ENCODE data around the gene IFNA1.

Gene IFNA1

DNA sequence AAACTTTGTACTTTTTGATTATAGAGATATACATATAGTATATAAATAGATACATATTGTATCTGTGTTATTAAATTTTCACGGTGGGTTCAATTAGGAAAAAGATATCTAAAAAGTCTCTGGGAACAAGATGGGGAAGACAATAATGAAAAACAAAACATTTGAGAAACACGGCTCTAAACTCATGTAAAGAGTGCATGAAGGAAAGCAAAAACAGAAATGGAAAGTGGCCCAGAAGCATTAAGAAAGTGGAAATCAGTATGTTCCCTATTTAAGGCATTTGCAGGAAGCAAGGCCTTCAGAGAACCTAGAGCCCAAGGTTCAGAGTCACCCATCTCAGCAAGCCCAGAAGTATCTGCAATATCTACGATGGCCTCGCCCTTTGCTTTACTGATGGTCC lies at the start of gene IFNA1:
TSS of gene IFNA1 (plus strand) at position 301 of the 400 bp plus-strand sequence. CDS start at position 370, 69 bp downstream.
- DNase-seq (ENCODE audit: low read depth) = no peak
- no peak within 1 kb of the TSS for H3K4me3 ChIP-seq (ENCODE audit: low read depth, low read length)

DNA sequence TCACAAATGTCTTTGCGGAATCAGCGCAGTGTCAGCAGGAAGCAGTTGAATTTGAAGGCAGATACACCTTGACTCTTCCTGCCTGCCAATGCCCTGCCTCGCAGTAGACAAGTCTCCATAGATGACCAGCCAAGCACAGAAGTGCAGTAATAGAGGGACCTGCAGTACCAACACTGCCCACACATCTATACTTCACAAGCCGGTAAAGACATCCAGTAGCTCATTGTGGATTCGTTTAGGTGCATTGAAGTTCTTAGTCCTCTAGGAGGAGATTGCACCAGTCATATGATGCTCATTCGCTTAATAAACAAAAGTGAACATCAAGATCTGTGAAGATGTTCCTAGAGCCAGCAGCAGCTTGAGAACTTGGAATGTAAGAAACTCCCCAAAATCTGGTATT lies 48.0 kb upstream of the IFNA1 start:
- DNase-seq (ENCODE audit: low read depth) = no peak

DNA sequence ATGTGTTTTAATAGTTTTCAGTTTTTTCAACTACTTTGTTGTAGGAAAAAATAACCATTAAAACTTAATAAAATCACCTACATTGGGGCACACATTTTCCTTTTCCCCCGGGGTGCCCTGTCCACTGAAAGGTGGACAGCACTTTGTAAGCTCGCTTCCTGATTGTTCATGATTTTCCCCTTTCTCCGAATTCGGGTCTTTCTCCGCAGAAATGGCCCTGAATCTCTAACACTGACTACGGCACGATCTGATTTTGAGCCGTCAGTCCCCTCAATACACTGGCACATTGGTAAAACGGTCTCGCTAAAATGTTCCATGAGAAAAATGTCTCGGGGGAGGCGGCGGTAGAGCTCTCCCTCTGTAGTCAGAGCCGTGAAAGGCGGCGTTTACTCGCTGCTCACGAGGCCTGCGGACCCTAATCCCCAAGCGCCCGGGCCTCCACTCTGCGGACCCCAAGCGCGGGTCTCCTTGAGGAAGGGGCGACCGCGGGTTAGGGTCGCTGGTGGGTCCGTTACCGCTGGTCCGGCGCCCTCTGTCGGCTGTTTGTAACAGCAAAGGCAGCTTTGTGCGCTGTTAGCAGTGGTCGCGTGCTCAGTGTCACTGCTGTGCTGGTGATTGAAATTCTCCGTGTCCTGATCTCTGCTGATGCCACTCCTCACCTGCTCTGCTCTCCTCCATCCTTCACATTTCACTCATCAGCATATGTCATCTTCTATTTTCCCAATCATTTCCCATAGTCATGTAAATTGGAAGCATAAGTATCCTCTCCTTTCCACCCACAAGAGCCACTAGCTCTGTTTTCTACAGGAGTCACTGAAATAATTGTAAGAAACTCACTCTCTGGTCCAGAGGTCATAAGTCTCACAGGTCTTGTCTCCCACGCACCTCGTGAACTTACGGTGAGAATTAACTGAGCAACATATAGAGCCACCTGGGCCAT lies 44.2 kb upstream of the IFNA1 start:
- peak overlapping the region; percentile 54 for H3K4me3 ChIP-seq (ENCODE audit: low read depth, low read length)
- DNase-seq (ENCODE audit: low read depth) = no peak

More for the DNA sequence above, 48.0 kb upstream of the IFNA1 start:
- no peak overlapping the region for H3K4me3 ChIP-seq (ENCODE audit: low read depth, low read length)

DNA sequence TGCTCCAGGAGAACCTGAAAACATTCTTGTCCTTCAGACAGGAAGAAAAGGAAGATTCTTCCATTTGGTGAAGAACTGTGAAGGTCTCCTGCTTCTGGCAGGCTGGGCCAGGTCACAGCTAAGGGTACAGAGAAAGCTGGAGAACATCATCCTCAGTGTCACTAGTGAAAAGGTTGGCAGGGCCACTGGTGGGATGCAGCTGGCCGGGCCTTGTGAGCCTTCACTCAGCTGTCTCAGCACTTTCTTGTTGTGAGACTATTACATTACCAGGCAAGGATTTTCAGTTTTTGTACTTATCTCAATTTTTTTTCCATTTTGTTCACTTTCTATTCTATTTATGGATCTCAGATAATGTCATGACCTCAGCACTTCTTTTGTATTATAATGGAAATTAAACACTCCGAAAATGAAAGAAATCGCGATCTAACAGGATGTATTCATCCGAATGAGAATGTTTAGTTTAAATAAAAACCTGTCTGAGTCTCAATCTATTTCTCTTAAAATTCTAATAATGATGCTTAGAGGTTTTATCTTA lies 41.2 kb upstream of the IFNA1 start:
- no peak for DNase-seq (ENCODE audit: low read depth)
- no peak overlapping the region for H3K4me3 ChIP-seq (ENCODE audit: low read depth, low read length)

DNA sequence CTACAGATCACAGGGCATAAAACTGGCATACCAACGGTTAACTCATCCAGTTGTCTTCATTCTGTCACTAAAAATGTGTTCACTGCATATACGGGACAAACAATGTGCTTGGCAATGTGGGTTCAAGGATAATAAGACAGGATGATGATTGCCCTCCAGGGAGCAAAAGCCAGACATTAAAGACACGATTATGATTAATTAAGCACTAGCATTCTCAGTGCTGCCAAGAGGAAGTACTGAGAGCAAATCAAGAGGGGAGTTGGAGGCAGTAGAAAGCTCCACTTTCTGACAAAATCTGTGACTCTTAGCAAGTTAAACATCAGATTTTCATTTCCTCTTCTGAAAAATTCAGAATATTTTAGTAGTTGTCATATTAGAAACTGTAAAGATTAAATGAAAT lies 40.3 kb upstream of the IFNA1 start:
- H3K4me3 ChIP-seq (ENCODE audit: low read depth, low read length) = no peak overlapping the region
- no peak for DNase-seq (ENCODE audit: low read depth)

DNA sequence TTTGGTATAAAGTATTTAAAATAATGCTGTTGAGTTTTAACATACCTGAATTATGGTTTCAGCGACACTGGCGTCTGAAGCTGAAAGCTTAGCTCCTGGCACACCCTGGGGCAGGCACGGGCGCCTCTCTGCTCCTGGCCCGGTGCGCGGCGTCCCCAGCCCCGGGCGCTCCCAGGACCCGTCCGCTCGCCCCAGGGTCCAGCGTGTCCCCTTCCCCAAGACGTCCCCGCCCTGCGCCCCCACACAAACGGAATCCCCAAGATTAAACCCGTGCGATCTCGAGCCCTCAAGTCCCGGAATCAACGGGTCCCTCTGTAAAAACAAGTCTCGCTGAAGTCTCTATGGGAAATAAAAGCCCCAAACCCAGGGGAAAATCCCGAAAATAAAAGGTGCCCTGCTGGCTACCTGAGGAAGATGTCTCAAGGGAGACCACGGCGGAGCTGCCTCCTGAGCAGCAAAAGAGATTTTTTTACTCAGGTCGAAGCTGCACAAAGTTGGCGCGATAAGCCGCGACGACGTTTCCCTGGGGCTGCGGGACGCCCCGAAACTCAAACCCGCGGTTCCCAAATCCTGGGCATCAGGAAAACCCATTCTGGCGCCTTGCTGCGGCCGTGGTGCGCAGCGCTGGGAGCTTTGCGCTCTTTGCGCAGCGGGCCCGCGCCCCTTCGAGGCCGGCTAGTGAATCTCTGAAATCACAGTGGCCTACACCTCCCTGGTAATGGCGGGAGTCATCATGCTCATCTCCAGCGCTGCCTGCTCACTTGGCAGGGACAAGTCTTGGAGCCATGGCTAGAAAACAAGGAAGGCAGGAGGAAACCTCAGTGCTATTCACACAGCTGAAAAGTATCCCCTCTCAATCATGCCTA lies 37.6 kb upstream of the IFNA1 start:
- peak overlapping the region; percentile 44 for H3K4me3 ChIP-seq (ENCODE audit: low read depth, low read length)
- DNase-seq (ENCODE audit: low read depth) = no peak

DNA sequence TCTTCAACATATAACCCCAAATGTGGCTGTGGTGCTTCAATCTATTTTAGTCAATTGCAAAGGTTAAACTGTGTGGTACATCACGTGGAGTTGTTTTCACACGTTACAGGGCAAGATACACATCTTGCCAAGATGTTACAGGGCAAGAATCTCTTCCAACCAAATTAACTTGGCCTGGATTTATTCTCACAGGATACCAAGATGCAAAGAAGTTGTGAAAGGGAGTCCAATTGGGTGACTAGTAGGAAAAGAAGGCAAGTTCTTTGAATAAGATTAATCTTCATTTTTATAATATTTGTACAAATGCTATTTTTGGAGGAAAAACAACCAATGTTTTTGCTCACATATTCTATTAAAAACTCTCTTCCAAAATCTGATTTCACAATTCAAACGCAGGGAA lies 36.1 kb upstream of the IFNA1 start:
- no peak for DNase-seq (ENCODE audit: low read depth)
- H3K4me3 ChIP-seq (ENCODE audit: low read depth, low read length) = no peak overlapping the region

DNA sequence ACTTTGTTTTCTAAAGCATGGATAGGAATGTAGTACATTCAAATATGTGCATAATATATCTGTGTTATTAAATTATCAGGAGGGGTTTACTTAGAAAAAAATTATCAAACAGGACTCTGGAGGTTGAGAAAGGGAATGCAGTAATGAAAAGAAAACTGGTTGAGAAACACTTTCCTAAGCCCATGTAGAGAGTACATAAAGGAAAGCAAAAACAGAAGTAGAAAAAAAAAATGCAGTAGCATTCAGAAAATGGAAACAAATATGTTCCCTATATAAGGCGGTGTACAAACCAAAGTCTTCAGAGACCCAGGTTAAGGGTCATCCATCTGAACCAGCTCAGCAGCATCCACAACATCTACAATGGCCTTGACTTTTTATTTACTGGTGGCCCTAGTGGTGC lies 31.4 kb upstream of the IFNA1 start, which contains the start of gene IFNA8:
TSS of gene IFNA8 (plus strand) at position 301 of the 400 bp plus-strand sequence. CDS start at position 361, 60 bp downstream.
- DNase-seq (ENCODE audit: low read depth) = no peak

DNA sequence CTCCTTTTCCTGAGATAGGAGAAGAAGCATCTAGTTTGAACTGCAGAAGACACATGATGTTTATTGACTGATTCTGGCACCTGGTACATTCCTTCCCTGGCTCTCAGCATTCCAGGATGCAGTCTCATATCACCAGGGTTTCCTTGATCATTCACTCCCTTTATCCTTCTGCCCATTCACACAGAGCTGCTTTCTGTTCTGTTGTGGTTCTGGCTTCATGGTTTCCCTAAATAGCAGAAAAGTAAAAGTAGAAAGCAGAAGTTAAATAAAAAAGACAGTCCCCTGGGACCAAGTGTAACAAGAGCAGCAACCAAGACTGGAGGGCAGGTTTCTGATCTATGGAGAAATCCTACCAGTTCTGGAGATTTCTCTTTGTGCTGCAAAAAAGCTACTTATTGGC lies 28.1 kb upstream of the IFNA1 start:
- H3K4me3 ChIP-seq (ENCODE audit: low read depth, low read length) = no peak overlapping the region

More for the DNA sequence above, 31.4 kb upstream of the IFNA1 start, which contains the start of gene IFNA8:
- no peak within 1 kb of the TSS for H3K4me3 ChIP-seq (ENCODE audit: low read depth, low read length)

DNA sequence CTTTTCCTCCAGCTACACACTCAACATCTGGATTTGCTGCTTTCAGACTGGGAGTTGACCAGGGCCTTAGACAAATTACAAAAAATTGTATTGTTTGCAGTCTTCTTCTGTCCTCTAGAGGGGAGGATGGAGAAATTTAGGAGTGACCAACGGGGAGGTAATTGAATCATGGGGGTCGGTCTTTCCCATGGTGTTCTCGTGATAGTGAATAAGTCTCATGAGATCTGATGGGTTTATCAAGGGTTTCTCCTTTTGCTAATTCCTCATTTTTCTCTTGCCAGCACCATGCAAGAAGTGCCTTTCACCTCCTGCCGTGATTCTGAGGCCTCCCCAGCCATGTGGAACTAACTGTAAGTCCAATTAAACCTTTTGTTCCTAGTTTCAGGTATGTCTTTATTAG lies 27.1 kb upstream of the IFNA1 start:
- no peak for DNase-seq (ENCODE audit: low read depth)
- no peak overlapping the region for H3K4me3 ChIP-seq (ENCODE audit: low read depth, low read length)

More for the DNA sequence above, 28.1 kb upstream of the IFNA1 start:
- no peak for DNase-seq (ENCODE audit: low read depth)

DNA sequence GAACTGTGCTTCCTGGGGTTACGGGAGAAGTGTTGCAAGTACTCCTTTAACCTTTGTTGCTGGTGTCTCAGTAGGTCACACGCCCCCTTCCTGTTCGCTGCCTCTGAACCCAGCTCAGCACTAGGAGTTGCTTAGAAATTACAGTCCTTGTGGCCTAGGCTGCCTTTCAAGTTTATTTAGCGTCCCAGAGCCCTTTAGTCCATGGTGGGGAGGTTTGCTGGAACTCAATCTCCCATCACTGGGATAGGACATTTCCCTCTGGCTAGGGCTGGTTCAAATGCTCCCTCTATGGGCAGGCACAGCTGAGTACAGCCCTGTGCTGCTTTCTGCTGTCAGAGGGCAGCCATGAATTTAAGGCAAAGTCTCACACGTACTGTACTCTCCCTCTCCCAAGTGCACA lies 26.6 kb upstream of the IFNA1 start:
- no peak overlapping the region for H3K4me3 ChIP-seq (ENCODE audit: low read depth, low read length)
- DNase-seq (ENCODE audit: low read depth) = no peak

DNA sequence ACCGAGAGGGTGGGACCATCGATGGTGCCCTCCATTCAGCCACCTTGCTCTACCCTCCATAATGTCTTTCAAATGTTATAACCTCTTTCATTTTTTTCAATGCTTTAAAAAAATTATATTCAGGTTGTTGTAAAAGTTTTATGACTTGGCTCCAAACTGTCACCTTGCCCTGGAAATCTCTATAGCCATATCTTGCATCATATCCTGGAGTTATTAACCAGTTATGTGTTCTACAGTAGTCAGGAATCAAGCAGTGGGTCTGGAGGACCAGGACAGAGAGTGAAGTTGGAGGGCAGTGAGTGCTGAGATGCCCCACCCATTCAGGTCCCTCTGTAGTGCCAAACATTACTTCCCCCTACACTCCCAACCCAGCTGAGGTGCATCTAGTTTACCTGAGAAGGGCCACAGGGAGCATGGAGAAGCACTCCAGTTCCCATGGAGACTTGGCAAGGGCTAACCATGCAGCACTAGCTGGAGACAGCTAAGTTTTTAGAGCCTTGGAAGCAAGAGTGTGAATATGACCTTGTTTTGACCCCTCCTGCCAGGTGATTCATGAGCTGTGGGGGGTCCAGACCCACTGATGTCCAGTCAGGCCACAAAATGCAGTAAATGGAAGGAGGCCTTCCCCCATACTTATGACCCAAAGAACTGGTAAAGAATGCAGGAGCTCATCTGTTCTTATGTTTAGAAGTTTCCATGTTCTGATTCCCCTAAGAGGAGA lies 25.9 kb upstream of the IFNA1 start:
- no peak for DNase-seq (ENCODE audit: low read depth)
- H3K4me3 ChIP-seq (ENCODE audit: low read depth, low read length) = no peak overlapping the region

DNA sequence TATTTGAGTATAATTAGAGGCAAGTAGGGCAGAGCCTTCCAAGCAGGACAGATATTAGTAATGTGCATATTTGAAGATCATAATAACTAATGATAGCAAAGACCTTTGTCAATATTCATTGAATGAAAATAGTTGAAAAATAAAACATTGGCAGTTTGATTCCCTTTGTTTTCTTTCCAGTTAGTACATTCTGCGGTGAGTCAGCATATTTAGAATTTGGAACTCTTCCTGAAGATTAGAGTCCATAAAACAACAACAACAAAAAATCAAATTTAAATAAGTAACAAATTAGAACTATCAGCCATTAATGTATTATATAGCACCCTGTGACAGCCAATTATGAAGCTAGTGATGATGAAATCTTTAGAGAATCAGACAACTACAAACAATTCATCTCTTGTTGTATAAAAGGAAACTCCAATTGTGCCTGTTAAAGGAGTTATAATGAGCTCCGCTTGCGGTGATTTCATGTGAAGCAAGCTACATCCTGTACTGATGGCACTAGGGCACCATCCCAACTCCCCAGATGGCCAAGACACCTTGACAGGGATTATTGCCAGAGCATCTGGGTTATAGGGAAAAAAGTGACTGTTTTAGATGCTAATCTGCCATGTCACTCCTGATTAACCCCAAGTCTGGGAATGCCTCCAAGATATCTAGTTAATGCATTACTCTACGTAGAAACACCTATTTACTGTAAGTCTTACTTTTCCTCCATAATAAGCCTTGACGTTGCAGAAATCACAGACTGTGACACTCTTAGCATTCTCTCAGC lies 24.6 kb upstream of the IFNA1 start:
- no peak for DNase-seq (ENCODE audit: low read depth)

DNA sequence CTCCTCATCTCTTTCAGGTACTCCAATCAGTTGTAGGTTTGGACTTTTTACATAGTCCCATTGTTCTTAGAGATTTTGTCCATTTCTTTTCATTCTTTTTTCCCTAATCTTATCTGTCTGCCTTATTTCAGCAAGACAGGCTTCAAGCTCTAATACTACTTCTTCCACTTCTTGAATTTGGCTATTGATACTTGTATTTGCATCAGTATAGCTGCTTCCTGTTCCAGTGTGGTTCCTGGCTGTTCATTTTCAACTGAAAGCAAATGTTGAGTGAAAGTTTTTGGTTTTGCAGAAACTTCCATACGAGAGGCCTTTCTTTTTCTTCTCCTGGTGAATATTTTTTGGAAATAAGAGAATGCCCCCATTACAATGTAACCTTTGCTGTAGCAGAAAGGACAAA lies 12.0 kb upstream of the IFNA1 start:
- H3K4me3 ChIP-seq (ENCODE audit: low read depth, low read length) = no peak overlapping the region
- no peak for DNase-seq (ENCODE audit: low read depth)

More for the DNA sequence above, 24.6 kb upstream of the IFNA1 start:
- H3K4me3 ChIP-seq (ENCODE audit: low read depth, low read length) = no peak overlapping the region

DNA sequence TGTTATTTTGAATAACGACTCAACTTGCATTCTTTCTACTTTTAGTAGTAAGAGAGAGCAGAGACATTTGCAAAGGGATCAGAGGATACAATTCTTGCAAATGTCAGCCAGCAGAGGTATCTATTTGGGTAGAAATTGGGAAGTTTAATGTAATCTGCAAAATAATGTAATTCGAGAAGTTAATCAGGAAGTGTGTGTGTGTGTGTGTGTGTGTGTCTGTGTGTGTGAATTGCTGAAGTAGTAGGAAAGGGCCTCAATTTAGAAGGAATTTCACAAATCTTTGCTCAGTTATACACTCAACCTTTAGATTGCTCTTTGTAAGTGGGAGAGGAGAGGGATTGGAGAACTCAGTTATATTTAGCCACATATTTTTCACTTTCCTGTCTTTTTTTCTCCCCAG lies 11.0 kb upstream of the IFNA1 start:
- H3K4me3 ChIP-seq (ENCODE audit: low read depth, low read length) = no peak overlapping the region
- no peak for DNase-seq (ENCODE audit: low read depth)

DNA sequence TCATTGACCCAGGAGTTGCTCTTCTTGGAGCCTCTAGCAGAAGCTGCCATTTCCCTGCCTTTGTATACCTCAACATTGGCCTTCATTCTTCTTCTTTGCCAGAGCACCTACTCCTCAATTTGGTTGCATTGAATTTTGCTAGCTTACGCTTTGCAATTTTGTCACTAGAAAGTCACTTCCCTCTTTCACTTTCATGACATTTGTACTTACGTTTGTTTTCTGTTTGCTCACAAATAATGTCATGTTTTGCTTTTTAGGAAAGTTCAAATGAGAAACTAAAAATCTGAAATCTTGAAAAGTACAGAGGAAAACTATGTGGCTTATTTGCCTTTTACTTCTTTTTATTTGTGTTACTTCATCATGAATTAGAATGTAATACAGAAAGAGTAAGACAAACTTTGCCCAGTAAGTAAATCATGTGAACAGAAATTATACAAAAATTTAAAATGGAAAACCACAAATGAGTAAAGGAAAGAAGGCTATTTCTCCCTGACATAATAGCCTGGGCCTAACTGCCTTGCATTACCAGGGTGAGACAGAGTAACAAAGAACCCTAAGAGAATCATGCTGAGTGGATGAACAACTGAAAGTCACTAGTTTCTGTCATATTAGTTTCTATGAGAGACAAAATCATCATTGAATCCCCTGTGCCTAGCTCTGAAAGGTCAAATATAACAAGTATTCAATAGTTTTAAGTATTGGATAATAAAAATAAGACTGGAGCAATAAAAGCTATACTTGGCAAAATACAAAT lies 7.4 kb upstream of the IFNA1 start:
- no peak overlapping the region for H3K4me3 ChIP-seq (ENCODE audit: low read depth, low read length)
- DNase-seq (ENCODE audit: low read depth) = no peak

DNA sequence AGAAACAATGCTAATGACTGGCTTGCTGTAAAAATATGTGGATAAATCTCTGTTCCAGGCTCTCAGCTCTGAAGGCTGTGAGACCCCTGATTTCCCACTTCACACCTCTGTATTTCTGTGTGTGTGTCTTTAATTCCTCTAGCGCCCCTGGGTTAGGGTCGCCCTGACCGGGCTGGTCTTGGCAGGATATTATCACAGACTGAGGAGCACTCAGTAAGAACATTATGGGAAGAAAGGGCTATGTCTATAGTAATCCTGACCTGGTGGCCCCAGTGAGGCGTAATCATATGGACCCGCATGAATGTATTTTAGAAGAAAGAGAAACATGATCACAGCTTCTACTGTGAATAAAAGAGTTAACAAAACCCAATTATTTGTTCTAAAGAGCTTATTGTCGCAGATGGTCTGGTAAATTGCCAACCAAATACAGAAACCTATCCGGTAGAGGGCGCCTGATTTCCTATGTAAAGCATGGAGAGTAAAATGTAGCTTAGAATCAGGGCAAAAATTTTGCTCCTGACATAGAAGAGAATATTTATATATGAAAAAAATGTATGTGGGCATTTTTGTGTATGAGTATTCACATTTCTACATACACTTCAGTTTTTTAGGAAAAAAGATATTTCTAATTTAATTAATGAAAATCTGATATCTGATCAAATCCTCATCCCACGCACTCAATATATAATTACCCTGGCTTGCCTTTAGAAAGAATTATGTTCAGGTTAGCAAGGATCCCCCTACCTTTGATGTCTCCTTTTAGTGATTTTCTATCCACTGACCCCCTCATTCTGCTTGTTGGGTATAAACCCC lies 5.8 kb upstream of the IFNA1 start:
- H3K4me3 ChIP-seq (ENCODE audit: low read depth, low read length) = no peak overlapping the region
- DNase-seq (ENCODE audit: low read depth) = peak; percentile 25
